SKM-1 treated with dmso at 0.1 percent for 144 hours (cell line): ENCODE results near the gene PYCR2.
"Not testable (repeated sequence)": the region's sequence is repeated elsewhere in the genome, so short reads cannot be mapped to it uniquely, and the experiment has no call there.

Source experiments
- DNase-seq: peaks from one replicate; lab custom pipeline; 2025; ENCODE audit not compliant: unreplicated experiment; lab: John Stamatoyannopoulos, UW

PYCR2 gene

DNA sequence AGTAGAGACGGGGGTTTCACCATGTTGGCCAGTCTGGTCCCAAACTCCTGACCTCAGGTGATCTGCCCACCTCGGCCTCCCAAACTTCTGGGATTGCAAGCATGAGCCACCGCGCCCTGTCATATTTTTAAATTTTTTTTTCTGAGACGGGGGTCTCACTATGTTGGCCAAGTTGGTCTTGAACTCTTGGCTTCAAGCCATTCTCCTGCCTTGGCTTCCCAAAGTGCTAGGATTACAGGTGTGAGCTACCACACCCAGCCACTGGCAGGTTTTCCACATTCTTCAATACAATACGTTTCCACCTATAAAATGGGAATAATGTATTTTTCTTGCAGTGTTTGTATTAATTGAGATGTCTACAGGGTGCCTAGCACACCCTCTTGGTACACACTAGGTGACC is 31.7 kb downstream of the PYCR2 start:
- no peak for DNase-seq

DNA sequence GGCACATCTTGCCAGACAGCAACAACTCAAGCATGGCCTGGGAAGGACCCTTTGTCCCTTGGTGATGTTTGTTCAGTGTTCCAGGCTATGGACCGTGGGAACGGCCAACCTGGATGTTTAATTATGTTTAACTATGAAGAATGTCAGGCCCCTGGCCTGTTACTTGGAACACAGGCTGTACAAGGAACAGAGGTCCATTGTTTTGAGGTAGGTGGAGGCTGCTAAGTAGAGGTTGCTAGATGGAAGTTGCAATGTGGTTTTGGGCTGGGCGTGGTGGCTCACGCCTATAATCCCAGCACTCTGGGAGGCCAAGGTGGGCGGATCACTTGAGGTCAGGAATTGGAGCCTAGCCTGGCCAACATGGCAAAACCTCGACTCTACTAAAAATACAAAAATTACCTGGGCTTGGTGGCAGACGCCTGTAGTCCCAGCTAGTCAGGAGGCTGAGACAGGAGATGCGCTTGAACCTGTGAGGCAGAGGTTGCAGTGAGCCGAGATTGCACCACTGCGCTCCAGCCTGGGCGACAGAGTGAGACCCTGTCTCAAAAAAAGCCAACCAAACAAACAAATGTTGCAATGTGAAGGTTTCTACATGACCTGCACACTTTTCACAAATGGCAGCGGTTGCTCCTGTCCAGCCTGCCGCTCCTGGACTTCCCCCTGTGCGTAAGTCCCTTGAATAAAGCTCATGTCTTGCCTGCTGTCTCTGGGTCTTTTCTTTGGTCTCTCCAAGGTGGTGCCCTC is 32.6 kb downstream of the PYCR2 start:
- DNase-seq: no peak

DNA sequence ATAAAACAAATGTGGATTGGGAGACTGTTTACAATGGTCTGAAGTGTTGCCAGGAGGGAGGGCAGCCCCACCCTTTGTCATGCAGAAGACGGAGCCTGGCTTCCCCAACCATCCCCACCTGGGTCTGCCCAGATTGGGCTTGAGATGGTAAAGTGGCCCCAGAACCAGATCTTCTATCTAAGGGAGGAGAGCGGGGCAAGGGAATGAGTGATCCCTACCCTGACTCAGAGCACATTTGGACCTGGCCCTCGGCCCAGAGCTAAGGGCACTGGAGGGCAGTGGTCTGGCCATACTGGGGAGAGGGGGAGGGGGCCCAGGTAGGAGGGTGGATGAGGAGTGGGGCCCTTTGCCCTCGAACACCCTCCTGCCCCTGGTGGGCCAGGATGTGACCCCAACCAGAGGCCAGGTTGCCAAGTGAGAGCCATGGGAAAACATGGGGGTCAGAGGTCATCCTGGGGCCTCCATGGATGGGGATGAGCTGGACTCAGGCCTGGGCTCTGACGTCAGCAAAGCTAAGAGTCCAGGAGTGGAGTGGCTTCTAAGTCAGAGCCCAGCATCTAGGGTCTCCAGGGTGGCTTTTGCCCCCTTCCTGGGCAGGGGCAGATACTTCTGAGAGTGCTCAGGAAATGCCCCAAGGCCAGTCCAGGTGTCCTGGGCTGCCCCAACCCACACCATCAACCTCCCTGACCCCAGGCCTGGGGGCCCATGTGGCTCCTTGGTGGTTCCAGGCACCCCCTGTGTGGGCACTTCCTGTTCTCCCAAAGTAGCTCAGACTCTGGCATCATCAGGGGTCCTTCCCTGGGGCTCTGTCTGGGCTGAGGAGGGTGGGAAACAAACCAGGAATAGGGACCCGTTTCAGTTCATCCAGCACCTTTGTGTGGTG is 33.5 kb downstream of the PYCR2 start:
- DNase-seq: no peak

DNA sequence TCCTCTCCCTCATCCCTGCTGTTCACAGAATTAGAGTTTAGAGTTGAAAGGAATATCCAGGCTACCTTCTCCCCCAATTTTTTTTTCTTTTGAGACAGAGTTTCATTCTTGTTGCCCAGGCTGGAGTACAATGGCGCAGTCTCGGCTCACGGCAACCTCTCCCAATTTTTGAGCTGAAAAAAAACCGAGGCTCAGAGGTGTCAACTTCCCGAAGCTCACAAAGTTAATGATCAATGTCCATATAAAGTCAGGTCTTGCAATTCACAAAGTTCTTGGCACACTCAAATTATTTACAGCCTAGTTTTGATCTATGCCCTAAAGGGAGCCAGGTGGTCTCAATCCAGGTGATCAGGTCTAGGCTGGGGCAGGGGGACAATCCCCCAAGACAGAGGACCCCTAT is 34.3 kb downstream of the PYCR2 start:
- DNase-seq: no peak

DNA sequence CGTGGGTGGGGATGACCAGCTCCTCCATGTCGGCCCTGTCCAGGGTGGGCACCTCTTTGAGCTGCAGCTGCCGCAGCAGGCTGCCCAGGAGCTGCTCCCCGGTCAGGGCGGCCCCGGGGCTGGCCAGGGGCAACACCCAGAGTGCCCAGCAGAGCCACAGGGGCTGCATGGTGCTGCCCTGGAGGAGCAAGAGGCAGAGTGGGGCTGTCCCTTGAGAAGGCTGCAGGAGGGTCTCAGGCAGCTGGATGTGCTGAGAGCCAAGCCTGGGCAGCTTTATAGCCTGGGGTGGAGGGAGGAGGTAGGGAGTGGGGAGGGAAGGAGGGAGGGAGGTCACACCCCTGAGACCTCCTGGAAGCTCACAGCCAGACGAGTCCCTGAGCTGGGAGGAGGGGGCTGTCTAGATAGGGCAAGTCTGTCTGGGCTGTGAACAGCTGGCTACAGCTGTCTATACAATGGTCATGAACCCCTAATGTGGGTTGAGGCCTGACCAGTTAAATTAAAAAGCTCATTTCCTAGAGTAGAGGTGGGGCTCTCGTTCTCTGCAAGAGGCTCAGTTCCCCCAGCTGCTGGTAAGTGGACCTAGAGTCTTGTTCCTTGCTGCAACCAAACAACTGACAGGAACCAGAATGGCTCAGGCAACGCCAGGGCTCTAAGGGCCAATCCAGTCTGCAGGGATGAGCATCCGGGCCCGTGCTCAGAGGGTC is 35.0 kb downstream of the PYCR2 start, which contains the start of gene LEFTY1:
Gene LEFTY1, minus strand, starts transcription at position 249 of the 704 bp plus-strand sequence. Its CDS starts 80 bp downstream, at position 169.
- DNase-seq: no peak

DNA sequence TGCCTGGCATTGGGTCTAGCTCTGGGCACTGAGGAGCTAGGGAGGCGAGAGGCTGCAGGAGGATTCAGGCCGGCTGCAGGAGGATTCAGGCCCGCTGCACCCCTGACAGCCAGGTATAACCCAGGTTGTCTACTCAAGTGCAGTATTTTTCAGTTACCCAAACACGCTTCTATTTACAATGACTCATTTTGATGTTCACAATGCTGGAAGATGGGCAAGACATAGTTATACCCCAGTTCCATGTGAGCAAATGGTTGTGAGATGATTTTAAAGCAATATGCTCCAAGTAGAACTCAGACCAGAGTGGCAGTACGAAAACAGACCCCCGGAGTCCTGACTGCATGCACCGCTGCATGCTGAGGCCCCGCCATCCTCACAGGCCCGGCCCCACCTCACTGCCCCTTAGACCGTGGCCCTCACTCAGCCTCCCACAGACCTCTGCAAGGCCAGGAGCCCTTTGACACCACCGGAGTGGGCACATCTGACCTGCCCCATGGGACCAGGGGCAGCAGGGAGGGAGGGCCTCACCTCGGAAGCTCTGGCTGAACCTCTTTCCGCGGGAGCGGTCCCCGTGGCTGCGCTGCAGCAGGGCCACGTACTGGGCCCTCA is 35.7 kb downstream of the PYCR2 start:
- no peak for DNase-seq

DNA sequence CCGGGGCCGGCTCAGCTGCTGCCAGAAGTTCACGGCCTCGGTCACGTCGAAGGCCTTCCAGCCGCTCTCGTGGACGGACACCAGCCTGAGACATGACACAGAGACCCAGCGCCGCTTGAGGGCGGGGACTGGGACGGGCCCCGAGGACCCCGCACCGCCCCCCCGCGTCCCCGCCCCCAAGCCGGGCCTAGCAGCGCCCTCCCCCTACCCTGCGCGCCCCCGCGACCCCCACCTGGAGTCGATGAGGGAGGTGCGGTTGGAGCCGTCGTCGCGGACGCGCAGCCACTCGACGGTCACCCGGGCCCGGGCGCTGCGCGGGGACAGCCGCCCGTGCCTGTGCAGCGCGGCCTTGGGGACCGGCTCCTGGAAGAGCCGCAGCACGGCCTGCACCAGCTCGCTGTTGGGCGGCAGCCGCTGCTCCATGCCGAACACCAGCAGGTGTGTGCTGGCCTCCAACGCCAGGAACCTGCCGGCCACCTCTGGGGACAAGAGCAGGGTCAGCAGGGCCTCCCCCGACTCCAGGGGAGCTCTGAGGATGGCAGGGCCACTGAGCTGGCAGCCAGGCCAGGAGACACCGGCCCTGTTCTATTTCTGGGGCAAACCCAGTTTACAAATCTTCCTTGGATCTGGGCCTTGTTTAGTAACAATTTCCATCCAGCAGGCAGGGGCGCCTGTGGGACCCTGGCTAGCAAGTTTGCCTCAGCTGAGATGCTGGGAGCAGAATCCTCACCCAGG is 36.3 kb downstream of the PYCR2 start:
- not testable (repeated sequence) for DNase-seq

DNA sequence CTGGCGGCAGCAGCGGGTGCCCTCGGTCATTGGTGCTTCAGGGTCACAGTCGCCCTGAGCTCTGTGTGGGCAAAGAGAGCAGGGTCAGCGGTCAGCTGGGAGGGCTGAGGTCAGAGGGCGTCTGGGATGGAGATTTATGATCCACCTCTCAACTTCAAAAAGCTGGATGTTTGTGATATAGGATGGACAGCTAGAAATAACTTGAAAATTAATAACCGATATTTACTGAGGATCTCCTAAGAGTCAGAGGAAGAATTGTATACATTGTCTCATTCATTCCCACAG is 37.1 kb downstream of the PYCR2 start:
- DNase-seq: no peak

DNA sequence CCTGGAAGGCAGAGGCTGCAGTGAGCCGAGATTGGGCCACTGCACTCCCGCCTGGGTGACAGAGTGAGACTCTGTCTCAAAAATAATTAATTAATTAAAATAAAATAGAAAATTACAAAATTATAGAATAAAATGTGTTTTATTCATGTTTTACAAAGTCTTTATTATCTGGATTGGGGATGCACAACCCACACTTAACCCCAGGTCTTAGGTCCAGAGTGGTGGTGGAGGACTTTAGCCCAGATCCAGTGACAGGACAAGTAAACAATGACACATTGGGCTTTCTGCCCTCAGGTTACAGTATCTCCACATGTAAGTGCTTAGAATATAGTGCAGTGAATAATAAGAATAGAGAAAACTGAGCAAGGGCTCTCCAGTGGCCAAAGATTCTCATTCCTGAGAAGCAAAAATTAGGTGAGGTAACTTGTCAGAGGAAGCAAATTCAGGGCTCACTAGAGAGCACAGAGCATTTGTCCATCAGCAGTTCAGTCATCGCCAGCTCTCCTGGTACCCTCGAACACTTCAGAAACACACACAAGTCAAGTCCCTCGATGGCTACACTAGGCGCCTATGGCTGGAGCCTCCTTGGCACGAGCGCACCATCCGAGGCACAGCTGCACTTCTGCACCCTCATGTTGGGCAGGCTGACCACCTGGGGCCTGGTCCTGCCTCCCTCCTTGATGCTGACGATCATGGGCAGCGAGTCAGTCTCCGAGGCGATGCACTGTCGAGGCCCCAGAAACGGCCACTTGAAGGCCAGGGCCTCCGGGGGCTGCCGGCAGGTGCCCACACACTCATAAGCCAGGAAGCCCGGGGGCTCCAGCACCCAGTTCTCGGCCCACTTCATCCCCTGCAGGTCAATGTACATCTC is 37.7 kb downstream of the PYCR2 start:
- no peak for DNase-seq

DNA sequence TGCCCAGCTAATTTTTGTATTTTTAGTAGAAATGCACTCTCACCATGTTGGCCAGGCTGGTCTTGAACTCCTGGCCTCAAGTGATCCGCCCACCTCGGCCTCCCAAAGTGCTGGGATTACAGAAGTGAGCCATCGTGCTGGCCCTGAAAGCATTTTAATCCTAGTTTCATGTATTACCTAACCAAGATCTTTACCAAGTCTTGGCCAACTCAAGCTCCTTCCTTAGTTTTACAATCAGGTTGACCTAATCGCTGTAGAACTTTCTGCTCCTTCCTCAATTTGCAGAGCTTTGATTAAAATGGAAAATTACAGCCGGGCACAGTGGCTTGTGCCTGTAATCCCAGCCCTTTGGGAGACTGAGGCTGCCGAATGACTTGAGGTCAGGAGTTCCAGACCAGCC is 38.7 kb downstream of the PYCR2 start:
- peak; percentile 89 for DNase-seq

DNA sequence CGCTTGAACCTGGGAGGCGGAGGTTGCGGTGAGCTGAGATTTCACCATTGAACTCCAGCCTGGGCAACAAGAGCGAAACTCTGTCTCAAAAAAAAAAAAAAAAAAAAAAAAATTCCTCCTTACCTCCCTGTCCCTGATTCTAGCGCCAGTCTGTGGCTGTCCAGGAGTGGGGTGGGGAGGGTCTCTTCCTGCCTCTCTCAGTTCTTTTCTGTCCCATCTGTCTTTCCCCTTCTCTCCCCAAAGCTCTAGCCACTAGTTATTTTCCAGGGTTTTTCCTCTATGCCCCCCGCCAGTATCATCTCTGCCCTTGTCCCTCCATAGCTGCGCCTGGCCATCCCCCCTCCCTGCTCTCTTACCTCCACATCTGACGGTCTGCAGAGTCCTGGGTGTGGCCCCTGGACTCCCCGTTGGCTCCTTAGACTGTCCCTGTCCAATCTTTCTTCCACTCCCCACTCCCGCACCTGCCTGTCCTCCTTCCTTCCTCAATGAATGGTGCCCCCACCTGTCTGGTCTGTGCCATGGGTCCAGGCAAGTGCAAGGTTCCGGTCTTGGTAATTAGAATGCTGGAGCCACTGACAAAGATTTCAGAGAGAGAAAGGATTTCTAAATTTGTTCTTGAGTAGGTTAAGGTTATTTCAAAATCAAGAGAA is 40.3 kb downstream of the PYCR2 start:
- DNase-seq: no peak

DNA sequence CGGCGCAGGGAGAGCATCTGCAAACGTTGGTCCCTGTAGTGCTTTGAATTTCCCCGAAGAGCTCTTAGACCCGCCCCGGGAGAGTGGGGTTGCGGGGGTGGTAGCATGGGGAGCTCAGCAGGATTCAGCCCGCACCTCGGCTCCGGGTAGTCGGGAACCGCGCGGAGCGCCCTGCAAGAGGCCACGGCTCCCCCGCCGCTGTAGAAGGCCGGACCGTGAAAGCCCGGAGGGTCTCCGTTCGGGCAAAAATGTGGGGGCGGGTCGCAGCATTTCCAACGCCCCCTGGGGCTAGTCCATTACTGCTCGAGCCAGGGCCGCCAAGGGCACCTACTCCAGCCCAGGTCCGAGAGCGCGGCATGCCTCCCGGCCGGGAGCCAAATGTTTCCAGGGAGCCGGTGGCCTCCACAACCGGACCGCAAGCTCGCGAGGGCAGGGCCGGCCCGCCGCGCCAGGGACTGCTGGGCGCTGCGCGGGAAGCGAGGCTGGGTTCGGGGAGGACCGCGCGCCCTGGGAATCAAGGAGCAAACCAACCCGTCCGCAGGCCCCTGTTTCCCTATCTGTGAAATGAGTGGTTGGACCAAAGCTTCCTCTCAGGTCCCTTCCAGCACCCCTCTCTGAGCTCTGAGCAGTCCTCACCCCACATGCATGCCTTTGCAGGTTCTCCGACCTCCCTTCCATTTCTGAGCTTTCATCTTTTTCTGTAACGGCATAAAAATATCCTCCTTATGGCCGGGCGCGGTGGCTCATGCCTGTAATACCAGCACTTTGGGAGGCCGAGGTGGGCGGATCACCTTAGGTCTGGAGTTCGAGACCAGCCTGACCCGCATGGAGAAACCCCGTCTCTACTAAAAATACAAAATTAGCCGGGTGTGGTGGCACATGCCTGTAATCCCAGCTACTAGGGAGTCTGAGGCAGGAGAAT is 41.1 kb downstream of the PYCR2 start:
- DNase-seq: peak; percentile 42

DNA sequence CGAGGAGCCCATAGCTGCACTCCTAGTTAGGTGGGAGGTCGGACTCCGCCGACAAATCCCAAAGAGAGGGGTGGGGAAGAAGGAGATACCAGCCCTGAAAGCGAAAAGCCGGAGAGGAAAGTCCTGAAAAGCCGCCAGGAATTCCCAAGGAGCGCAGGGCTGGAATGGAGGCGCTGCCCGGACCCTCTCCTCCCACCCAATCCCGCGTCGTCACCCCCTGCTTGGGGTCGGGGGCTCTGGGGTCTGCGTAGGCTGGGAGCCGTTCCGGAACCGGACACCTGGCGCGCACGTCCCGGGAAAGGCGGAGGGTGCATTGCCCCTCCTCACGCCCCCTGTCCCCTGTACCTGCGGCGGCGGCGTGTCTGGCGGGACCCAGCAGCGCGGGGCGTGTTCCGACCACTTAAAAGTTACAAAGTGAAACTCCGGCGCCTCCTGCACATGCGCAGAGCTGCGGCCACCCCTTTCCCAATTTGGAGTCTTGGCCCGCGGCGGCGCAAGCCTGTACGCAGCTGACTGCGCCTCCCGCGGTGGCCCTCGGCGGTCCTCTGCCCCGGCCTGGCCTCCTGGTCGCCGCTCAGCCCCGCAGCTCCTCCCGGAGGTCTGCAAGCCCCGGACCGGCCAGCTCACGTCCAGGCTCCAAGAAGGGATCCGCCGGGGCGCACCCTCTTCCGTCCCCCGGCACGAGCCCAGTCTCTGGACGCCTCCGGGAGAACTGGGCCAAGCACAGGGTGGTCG is 41.9 kb downstream of the PYCR2 start, which contains the start of gene TMEM63A:
Gene TMEM63A, minus strand, starts transcription at position 422 of the 735 bp plus-strand sequence. CDS start 4,800 bp downstream, outside the sequence.
- DNase-seq: peak; percentile 92

DNA sequence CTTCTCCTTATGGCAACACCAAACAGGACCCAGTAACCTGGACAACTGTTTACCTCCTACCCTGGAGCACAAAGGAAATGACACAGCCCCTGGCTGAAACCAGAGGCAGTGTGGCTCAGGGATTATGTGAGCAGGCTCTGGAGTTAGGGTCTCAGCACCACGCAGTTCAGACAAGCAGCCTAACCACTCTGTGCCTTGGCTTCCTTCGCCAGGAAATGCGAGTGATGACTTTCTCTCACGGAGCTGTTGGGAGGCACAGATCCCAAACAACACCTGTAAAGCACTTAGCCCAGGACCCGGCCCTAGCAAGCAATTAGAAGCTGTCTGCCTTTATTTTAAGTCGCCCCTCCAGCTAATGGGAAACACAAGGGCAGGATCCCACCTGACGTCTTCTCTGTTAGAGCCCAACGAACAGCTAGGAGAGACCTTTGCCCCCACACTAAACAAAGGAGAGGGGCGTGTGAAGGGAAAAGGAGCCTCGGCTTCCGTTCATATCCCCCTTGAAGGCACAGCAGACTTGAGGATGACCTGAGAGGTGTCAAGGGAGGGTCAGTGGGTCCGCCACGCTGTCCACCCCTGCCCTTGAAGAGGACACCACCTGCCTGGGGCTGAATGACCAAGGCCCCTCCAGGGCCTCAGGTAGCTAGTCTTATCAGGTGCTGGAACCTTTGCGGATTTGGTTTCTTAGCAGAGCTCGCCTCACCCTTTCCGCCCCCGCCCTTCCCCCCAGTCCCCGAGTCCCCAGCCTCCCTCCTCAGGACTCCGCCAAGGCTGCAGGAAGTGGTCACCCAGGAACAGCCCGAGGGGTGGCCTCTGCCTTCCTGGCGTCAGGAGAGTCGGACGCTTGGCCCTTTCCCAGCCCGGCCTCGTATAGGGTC is 42.7 kb downstream of the PYCR2 start:
- DNase-seq: peak; percentile 24

DNA sequence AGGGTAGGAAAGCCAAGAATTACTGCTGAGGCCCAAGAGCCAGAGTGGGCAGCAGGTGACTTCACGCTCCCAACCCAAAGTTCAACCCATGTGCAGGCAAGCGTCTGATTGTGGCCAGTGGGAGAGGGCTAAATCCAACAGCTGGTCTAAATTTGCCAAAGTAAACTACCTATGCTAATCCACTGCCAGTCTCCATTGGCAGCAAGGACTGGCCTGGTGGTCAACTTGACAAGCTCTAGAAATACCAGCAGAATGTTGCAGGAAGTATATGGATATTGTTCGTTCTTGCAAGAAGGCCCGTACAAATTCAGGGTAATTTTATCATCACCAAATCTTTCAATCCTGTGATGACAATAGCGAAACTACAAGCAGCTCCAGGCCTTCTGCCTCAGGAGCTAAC is 43.4 kb downstream of the PYCR2 start:
- no peak for DNase-seq

DNA sequence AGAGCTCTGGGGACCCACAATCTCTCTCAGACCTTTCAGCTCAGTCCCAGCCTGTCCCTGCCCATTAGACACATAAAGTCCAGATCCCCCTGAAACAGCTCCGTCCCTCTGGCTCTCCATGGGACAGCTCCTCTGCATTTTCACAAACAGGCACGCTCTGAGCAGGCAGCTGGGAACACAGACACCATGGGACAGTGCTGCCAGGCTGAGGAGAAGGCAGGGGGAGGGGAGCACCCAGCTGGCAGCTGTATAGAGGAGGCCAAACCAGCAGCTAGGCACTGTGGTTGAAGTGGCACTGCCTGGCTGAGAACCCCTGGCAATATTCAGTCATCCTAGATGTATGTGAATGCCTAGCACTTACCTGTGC is 43.8 kb downstream of the PYCR2 start:
- DNase-seq: no peak
